ENCODE measurements around the gene ERC2.

ERC2 gene

DNA sequence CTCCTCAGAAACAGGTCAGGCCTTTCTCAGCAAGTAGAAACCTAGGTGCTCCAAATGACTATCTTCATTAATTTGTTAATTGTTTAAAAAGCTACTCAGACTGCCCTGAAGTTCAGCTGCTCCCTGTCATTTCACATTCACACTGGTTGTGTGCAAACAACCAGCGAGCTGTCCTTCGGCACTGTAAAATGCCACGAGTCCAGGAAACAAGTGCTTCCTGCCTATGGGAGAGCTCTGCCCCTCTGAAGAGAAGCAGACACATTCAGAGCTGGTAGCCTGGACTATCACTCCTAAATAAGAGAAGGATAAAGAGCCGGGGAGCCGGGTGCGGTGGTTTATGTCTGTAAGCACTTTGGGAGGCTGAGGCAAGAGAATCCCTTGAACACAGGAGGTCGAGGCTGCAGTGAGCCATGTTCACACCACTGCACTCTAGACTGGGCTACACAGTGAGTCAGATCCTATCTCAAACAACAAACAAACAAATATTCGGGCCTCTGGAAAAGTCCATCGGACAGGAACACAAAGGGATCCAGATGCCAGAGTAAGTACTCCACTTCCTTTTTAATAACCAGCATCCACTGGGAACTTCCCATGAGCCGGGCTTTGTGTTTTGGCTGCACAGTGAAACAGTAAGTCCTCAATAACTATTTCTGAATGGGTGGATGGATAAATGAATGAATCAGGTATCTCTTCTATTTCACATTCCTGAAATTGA is 866.7 kb downstream of the ERC2 start:
- DNase-seq: no peak

DNA sequence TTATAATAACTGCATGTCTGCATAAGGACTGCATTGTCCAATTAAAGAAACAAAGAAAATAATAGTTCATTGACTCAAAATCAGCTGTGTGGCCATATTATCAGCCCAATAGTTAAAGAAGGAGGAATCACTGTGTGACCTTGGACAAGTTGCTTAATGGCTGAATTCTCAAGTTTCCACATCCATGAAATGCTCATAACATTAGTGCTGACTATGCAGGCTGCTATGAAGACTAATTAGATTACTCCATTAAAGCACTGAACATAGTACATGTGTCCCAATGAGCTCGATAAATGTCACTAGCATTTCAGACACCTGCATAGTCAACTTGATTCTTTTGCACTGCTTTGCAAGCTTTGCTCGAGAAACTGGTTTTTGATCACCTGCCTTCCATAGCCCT is 870.0 kb downstream of the ERC2 start:
- no peak for DNase-seq

DNA sequence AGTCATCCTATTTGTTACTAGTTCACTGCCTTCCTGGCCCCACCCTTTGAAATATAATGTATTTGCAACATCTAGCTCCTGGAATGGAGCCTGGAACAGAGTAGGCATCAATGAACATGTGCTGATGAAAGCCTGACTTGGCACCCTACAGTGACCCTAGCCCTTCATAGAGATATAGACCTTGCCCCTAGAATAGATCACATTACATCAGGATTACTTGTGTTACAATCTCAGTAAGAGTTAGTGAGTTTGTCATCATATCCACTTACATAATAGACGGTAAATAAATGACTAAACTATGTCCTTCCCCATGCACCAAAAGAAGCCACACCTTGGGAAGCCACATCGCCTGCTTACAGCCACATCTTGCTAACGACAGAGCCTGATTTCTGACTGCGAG is 870.6 kb downstream of the ERC2 start:
- no peak for DNase-seq

DNA sequence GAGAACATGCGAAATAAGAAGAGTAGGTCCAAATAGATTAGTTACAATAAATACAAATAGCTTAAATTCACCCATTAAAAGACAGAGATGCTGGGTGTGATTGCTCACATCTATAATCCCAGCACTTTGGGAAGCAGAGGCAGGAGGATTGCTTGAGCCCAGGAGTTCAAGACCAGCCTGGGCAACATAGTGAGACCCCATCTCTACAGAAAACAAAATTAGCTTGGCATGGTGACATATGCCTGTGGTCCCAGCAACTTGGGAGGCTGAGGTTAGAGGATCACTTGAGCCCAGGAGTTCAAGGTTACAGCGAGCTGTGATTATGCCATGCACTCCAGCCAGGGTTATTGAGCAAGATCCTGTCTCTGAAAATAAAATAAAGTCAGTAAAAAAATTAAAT is 872.1 kb downstream of the ERC2 start:
- DNase-seq: no peak

DNA sequence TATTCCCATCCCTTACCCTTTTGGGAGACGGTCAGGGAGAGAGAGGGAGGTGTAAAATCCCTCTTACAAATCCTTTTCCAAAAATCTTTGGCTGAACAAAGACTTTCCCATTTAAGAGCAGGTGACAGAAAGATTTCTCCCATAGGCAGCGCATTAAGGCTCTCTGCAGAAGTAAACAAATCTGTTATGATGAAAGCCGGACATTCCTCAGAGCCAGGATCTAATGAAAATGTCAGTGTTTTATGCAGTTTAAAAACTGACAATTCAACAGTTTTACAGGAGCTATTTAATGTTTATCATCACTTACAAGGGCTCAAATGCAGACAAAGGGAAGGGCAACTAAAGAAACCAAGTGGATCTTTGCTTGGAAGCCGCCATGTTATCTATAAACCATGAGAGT is 872.8 kb downstream of the ERC2 start:
- DNase-seq: no peak

DNA sequence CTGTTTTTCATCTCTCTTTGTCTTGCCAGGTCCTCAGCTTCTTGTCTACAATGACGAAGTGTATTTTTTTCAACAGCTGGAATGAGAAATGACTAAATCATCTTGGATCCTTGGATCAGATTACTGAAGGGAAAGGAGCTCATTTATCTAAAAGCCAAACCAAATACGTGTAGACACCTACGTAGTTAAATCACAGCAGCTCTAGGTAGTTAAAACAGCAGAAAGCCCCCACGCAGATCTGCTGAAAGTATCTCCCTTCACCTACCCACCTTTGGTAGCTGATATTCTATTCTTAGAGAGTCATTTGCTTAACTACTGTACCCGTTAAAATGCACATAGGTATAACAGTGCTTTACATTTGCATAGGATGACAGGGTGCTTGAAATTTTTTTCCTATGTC is 875.7 kb downstream of the ERC2 start:
- DNase-seq: no peak

DNA sequence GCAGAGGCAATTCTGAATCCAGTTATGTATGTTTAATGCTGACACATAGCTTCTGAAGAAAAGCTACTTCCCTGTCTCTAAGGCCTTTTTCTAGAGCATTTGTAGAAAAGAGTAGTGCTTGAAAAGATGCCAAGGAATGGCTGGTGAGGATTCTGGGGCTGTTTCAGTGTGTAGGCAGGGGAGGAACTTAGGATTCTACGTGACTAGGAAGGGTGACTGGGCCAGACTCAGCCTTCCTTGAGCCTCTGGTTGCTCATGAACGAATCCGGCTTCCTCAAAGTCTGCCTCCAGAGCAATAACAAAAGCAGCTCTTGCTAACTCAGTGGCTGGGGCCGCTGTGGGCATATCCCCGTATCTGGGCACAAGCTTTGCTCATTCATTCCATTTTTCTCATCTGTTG is 876.4 kb downstream of the ERC2 start:
- no peak for DNase-seq

DNA sequence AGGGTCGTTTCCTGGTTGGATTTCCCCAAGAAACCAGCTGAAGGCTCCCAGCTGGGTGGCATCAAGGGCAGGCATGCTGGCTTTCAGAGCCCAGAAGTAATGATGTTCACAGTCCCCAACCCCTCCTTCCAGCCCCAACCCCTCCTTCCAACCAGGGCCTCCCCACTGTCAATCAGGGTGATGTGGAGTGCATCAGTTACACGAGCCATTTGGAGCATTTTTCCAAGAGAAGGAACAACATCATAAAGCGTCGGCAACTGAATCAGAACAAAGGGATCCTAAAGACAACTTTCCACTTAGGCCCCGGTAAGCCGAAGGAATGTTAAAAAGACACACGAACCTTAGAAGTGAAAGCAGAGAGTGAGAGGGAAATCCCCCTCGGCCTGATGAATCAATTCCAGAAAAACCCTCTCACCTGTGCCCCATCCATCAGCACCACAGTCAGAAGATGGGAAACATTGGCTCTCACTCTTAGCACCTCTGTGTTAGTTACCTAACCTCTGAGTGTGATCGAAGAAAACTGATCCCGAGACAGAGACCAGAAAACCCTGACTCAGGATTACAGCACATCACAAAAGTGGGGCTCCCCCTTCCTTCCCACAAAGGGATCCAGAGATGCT is 880.0 kb downstream of the ERC2 start:
- no peak for DNase-seq

DNA sequence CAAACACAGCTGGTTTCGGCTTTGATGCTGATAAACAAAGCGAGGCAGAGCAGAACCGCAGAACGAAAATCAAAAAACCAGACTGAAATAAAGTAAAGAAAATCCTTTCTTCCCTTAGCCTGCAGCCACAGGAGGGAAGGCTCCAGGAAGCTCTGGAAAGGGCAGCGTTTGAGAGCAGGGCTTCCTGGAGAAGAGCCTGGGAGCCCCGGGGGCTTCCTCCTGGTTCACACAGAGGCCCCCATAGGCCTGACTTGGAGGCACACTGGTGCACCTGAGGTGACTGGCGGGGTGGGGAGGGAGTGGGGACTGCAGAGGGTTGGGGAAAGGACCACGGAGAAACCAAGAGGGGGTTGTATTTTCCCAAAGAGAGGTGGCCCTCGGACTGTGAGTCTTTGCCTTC is 882.4 kb downstream of the ERC2 start:
- DNase-seq: no peak

DNA sequence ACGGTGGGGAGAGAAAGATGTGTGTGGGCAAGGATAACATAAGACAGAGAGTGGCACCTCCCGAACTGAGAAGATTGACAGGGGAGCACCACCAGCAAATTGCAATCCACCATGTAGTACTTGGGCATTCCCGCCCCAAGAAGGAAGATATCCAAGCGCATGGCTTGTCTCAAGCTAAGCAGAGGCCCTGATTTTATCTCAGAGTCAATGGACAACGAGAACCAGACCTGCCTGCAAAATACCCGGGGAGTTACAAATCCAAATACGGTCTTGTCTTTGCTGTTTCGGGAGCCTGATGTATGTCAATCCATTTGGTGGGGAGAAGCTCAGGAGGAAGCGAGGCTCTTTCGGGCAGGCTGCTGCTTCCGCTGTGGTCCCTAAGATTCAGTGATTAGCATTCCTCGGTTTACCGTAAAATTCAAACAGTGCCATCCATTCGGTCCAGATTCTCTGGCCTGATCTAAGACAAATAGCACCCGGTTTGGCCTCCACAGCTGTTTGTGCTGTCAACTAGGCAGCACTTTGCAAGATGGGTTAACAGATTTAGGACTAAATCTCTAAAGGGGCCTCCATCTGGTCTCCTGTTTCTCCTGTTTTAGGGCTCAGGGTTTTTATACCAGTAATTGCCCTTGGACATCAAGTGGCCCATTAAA is 883.4 kb downstream of the ERC2 start:
- DNase-seq: no peak

DNA sequence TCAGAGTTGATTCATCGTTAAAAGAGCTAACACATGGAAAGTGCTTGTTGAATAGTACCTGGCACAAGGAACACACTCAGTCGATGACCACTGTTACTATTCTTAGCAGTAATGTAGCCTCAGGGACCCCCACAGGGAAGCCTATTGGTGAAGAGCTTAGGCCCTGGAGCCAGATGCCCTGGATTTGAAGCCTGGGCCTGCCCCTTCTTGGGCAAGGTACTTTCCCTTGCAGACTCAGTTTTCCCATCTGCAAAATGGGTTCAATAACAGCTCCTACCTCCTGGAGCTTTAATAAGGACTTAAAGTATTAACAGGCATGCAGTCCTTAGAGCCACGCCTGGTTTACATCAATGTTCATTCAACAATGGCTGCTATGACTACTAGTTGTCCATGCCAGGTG is 884.2 kb downstream of the ERC2 start:
- DNase-seq: no peak

DNA sequence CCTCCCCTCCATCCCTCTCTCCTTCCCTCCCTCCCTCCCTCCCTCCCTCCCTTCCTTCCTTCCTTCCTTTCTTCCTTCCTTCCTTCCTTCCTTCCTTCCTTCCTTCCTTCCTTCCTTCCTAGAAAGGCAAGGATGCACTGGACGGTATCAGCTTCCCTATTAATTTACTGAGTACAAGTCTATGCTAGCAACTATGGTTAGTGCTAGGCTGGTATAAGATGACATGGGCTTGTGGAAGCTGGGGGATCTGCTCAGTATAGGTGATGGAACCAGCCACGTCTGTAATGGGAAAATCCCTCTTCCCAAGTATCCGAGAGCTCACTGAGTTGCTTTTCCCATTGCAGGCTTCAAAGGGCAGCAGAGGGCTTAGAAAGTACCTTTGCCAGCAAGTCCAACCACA is 884.8 kb downstream of the ERC2 start:
- no peak for DNase-seq

DNA sequence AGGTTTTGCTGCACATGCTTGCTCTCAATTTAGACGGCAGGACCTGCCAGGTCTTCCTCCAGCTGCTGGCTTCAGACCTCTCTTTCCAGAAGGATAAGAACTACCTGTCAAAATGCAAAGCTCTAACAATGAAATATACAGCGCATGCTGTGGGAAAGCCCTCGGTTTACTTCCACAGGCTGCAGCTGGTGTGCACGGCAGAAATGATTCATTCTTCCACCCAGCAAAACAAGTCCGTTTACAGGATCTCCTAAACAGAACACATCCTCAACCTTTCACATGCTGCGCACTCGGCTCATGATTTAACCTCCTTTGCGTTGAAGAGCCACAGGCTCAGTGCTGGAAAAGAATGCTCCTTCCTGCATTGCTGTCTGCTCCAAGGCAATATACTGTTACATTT is 888.8 kb downstream of the ERC2 start:
- no peak for DNase-seq

DNA sequence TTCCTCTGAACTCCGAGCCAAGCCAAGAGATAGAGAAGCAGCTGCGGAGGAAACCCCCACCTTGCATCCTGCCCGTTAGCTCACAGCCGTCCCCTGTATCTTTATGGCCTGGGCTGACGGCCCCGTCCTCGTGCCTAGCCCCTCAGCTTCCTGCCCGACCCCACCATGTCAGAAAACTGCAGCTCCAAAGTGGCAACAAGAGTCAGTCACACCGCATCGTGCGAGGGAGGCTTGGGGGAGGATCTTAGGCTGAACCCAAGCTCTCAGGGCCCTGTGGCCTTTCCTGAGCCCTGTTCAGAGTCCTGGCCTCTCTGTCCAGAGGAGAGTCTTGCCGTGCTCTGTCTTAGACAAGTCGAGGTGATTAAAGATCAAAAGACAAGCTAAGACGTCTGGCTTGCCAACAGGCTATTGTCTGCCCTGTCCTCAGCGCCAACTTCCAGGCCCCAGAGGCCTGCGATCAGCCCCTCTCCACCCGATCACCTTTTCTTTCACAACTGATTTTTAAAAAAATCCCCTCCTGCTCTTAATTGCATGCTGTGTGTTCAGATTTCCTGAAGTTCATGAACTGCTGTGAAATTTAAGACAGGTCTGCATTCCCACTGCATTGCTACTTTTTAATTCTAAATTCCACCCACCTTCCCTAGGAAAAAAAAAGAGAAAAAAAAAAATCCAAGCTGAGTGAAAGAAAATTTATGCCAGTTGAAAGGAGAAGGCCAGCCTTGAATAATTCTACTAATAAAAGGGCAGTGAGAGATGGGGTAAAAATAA is 891.5 kb downstream of the ERC2 start:
- no peak for DNase-seq

DNA sequence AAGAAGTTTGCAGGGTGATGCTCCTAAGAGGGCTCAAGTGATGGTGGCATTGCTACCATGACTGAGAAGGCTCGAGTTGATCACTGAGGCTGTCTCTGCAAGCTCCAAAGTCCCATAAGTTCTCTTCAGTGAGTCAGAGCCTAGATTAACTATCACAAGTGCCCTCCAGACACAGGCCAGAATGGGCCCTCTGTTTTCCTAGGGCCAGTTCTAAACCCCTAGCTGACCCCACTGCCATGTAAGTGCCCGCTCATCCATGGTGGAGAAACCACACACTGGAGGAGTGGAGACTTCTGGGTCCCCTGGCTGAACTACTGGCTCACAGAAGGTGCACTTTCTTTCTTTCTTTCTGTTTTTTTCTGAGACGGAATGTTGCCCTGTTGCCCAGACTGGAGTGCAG is 893.6 kb downstream of the ERC2 start:
- DNase-seq: no peak

DNA sequence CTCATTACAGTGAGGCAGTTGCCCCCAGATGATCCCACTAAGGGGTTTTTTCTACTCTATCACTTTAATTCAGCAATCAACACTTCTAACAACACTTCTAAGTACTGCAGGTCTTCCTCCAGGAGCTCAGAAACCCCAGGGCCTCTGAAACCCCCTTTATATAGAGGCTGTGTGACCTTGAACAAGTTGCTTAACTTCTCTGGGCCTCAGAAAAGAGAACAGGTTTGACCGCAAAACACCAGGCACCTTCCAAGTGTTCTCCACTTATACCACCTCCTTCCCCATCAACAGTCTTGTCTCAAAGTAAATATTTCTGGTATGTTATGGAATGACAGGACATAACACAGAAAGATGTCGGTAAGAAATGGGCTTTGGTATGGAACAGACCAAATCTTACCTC is 895.5 kb downstream of the ERC2 start:
- DNase-seq: no peak

DNA sequence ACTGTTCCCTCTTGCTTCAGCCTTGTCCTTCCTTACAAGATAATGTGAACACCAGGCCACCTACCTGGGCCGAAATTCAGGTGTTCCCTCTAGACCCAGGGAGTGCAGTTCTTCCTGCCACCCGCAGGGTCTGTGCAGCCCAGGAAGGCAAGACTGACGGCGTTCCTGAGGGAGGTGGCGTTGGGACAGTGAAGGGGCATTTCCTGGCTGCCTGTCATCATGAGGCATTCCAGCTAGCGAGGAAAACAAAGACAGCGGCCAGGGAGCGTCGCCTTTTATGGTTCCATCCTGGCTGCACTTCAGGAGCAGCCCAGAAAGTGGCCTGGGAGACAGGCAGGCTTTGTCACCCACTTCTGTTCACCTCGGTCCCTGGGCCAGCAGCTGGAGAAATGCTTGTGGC is 896.4 kb downstream of the ERC2 start:
- DNase-seq: no peak

DNA sequence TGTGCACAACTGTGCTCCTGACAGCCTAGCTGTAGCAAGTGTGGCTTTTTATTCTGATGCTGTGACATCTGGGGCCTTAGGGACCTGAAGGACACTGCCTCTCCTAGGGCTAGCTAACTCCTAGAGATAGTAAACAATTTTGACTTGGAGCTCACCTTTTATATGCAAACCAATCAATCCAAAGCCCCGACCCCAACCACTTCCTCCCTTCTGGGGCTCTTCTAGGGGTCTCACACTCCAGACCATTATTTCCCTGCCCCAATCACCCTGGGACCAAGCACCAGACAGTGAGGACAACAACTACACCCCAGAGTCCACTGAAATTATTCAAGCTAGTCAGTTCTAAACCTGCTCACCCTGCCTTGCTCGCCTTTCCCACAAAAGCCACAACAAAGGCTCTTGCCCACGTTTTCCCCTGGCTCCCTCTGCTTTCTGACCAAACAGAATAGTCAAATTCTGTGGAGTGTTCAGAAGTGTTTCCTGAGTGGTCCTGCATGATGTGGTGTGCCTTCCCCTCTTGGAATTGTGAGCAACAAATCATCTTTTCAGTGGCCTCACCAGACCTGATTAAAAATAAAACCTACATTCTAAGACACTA is 897.0 kb downstream of the ERC2 start:
- DNase-seq: no peak

DNA sequence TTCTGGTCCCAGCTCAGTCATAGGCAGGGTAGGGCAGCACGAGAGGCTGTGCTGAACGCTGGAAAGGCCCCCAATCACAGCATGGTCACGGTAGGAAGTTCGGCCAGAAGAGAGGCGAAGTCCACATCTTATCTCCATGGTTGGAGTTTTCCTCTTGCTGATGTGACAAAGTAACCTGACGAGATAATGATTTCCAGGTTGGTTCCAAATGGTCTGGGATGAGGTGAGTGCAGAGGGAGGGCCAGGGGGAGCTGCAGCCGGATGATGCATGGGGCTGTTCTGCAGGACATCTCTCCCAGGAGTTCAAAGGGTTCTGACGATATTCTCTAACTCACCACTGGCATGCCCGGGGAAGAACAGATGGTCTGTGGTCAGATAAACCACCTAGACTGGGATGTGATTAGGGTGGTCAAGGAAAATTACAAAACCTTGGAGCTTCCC is 898.0 kb downstream of the ERC2 start:
- peak; percentile 64 for DNase-seq

DNA sequence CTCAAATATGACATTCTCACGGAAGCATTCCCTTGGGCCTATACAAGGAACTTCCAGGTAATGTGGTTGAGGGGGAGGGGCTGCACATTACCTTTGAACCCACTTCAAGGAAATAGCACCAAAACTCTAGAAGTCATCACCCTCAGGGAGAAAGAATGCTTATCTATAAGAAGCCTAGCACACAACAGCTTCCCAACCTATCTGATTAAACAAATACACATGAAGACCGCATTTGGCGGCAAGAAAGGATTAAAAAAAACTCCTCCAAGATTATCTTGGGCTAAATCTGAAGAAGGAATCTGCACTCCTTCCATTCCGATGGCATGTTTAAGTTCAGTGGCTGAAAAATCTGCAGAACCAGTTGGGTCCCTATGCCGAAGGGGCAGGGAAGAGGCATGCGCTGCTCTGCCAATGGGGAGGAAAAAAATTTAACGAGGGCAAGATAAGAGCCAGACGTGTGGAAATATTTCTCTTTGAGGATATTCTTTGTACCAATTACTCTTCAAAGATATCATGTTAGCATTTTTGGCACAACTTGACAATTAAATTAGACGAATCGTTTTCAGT is 899.2 kb downstream of the ERC2 start:
- DNase-seq: no peak

DNA sequence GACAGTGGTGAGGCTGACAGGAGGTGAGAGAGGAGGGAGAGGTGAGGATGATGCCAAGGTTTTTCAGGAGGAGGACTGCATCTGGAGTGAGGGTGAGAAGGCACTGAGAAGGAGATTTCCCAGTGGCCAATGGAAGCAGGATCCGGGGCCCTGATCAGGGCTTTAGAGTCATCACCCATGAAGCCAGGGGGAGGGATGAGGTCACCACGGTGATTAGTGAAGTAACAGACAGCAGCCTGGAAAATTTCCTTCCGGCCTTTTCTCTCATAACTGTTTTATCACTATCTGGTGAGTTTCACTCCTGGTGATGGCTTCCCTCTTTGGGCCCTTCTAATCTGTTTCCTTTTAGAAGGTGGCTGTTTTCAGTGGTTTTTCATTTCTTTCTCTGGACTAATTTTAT is 900.7 kb downstream of the ERC2 start:
- DNase-seq: no peak

DNA sequence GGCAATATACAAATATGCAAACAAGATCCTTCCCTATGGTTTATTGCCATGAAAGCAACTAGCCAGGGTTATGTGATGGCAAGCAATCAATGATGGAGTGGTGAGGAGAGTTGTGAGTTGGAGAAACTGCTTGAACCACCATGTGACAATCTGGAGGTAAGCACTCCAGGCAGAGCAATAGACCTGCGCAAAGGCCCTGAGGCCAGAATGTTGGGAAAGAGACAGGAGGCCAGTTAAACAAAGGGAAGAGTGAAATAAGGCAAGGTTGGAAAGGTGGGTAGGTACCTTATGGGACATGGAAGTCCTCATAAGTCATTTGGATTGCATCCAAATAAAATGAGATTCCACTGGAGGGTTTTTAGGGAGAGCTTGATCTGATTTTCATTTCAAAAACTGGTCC is 901.1 kb downstream of the ERC2 start:
- no peak for DNase-seq

DNA sequence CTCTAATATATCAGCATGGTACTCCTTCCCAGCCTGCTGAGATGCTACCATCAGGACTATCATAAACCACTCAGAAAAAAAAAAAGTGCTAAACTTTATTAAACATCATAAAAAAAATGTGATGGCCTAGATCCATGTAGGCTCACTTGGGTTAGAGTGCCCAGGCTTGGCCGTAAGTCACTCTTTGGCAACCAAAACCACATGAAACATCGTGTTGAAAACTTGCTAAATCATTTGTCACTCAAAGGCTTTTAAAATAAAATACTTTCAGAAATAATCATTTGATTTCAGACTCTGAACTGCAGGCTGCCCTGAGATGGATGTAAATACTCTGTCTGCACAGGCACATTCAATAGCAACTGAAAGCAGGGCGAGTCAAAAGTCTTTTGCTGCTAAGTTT is 902.7 kb downstream of the ERC2 start:
- peak; percentile 49 for DNase-seq

Data from fibroblast of upper back skin (primary cell).